Astrocyte (in vitro differentiated cells and primary cell): ENCODE results near the gene FAM117A.

Experiments used
- CTCF ChIP-seq: IDR thresholded peaks from 2 replicates; pipeline ENCODE4 v1.5.1; 2011; ENCODE audit warnings: low read depth, mild to moderate bottlenecking, inconsistent platforms, low read length, moderate library complexity; ENCODE audit not compliant: insufficient read depth
- EZH2 ChIP-seq: IDR thresholded peaks from 2 replicates; pipeline ENCODE4 v1.6.1; 2012; ENCODE audit warnings: mild to moderate bottlenecking, low read length, inconsistent platforms; ENCODE audit not compliant: insufficient read depth

- TF ChIP-seq CTCF = no peak
- TF ChIP-seq EZH2 = no peak
These were observed 34.3 kb upstream of the FAM117A start for GRCh38 chr17:49798182-49798581.
